Measurements from ENCODE around the gene MZT2B.
"Not testable (repeated sequence)": the region's sequence is repeated elsewhere in the genome, so short reads cannot be mapped to it uniquely, and the experiment has no call there.

The MZT2B gene

DNA sequence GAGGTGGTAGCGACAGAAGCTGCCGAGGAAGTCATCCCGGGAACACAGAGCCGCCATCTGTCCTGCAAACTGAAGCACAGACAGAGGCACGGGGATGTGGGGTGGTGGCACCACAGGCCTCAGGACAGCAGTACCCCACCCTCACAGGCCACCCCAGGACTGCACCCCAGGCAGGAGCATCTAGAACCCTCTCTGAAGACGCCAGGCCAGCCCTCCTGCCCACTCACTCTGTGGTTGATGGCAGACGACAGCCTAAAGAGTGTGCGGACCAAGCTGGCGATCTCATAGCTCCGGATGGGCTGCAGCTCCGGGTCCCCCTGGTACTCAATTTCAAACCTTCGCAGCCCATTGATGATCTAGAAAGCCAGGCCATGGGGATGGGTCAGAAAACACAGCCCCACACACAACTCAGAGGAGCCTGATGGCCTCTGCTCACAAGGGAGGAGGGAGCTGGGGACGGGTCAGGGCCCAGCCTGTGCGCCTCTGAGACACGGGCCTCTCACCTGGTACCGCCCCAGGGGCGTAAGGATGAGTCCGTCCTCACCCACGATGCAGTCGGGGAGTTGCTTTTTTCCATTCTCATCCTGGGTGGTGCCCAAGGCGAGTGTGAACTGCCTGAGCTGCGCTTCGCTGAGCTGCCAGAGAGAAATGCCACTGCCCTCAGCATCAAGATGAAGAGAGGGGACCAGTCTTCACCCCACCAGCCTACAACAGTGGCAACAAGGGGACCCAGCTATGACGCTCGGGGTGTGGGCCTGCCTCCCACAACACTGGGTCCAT lies 29.1 kb upstream of the MZT2B start:
- no peak for DNase-seq (ENCODE audit: low read depth in 1 of 2, low spot score in 1 of 2)
- Histone ChIP-seq H3K27me3 (ENCODE audit: insufficient read depth, poor library complexity, severe bottlenecking) (no peaks in the 10 kb centered on the region), H3K27ac (replicated peaks) (no peak overlapping the region), H3K4me3 (replicated peaks; ENCODE audit: insufficient read depth, low read length) (no peak overlapping the region)
- no peak for TF ChIP-seq SPI1 (IDR thresholded peaks at IDR 0.05; ENCODE audit: borderline replicate concordance, low read depth)
- no peak for TF ChIP-seq POLR2AphosphoS5 (IDR thresholded peaks at IDR 0.05; ENCODE audit: low read depth)
- TF ChIP-seq GABPA (IDR thresholded peaks at IDR 0.05; ENCODE audit: low read depth), result no peak

DNA sequence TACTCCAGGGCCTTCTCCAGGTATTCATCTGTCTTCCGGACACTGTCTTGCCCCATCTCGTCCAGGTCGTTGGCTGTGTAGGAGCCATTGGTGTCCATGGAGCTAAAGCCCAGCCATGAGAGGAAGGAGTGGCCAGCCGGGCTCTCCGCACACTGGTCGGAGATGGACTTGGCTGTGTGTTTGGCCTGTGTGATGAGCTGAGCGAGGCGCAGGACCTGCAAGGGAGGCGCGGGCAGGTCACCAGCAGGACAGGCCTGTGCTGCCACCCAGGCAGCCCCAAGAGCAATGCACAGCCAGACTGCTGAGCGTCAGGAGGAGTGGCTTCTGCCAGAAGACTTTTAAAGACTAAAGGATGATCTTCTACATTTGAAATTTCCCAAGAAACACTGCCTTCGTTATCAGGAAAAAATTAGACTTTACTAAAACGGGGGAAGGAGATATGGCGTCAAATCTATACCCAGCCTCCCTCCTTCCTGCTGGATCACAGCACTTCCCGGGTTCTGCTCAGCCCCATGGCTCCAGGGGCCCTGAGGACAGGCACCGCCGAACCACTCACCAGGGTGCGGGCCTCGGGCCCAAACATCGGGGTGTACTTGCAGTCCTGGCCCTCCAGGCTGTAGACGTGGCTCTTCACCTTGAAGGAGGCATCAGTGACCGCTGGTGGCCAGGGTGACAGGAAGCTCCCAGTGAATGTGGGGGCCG lies 28.2 kb upstream of the MZT2B start:
- DNase-seq (ENCODE audit: low read depth in 1 of 2, low spot score in 1 of 2); H3K27me3 ChIP-seq (ENCODE audit: insufficient read depth, poor library complexity, severe bottlenecking); H3K27ac ChIP-seq (replicated peaks); H3K4me3 ChIP-seq (replicated peaks; ENCODE audit: insufficient read depth, low read length): not testable (repeated sequence)

DNA sequence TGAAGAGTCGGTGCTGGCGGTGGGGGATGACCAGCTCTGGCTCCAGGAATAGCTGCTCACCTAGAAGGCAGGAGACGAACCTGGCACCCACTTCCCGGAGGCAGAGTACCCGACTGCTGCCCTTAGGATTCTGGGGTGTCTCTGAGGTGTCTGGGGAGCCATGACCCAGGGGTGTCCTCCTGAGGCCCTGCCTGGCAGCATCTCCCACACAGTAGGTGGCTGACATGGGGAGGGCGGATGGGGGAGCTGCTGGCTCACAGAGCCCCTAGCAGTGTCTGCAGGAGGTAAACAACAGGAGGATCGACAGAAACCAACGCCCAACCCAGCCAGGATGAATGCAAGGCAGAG lies 27.7 kb upstream of the MZT2B start:
- not testable (repeated sequence) for H3K27me3 ChIP-seq (ENCODE audit: insufficient read depth, poor library complexity, severe bottlenecking); H3K4me3 ChIP-seq (replicated peaks; ENCODE audit: insufficient read depth, low read length); H3K27ac ChIP-seq (replicated peaks); DNase-seq (ENCODE audit: low read depth in 1 of 2, low spot score in 1 of 2)

DNA sequence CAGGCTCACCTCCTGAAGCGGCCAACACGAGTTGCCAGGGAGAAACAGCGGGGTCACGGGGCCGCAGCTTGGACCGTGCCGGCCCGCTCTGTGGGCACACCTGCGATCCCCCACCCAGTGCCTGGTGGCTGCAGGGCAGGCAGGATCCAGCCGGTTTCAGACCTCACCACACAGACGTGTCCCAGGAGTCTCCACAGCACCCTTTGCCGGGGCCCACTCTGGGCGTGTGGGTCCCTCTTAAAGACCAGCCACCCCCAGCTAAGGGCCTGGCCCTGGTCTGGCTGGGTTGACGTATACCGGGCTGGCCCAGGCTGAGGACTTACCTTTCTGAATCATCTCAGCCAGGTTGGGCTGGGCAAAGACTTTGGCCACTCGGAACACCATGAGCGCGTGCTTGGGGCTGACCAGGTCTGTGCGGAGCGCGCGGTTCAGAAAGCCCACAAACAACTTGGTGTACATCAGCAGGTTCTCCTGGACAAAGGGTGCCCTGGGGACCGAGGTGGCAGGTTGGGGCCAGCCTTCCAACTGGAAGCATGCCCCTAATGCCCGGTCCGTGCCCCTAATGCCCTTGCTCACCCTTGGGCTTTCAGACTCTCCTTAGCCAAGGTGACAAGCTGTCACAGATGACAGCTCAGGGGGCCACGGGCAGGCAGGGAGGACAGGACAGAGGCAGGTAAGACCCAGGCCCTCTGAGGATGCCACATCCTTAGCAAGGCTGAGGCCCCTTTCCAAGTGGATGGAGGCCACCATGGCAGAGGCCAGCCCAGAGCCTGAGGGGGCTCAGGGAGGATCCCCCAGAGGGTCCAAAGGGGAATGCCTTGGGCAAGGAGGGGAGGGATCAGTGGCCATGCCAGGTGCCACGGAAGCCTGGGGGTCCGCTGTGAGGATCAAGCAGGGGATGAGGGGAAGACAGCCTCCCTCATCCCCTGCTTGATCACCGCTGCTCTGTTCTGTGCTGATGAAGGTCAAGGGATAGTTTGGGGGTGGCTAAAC lies 27.0 kb upstream of the MZT2B start:
- Histone ChIP-seq H3K27ac (replicated peaks) (no peak overlapping the region), H3K27me3 (ENCODE audit: insufficient read depth, poor library complexity, severe bottlenecking) (no peaks in the 10 kb centered on the region), H3K4me3 (replicated peaks; ENCODE audit: insufficient read depth, low read length) (no peak overlapping the region)
- TF ChIP-seq POLR2AphosphoS5 (IDR thresholded peaks at IDR 0.05; ENCODE audit: low read depth) (no peak), GABPA (IDR thresholded peaks at IDR 0.05; ENCODE audit: low read depth) (no peak), SPI1 (IDR thresholded peaks at IDR 0.05; ENCODE audit: borderline replicate concordance, low read depth) (no peak)
- TF ChIP-seq, protein P1, sequence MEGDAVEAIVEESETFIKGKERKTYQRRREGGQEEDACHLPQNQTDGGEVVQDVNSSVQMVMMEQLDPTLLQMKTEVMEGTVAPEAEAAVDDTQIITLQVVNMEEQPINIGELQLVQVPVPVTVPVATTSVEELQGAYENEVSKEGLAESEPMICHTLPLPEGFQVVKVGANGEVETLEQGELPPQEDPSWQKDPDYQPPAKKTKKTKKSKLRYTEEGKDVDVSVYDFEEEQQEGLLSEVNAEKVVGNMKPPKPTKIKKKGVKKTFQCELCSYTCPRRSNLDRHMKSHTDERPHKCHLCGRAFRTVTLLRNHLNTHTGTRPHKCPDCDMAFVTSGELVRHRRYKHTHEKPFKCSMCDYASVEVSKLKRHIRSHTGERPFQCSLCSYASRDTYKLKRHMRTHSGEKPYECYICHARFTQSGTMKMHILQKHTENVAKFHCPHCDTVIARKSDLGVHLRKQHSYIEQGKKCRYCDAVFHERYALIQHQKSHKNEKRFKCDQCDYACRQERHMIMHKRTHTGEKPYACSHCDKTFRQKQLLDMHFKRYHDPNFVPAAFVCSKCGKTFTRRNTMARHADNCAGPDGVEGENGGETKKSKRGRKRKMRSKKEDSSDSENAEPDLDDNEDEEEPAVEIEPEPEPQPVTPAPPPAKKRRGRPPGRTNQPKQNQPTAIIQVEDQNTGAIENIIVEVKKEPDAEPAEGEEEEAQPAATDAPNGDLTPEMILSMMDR (IDR thresholded peaks at IDR 0.05; ENCODE audit: insufficient read depth, low read length), result no peak
- TF ChIP-seq, protein P2, sequence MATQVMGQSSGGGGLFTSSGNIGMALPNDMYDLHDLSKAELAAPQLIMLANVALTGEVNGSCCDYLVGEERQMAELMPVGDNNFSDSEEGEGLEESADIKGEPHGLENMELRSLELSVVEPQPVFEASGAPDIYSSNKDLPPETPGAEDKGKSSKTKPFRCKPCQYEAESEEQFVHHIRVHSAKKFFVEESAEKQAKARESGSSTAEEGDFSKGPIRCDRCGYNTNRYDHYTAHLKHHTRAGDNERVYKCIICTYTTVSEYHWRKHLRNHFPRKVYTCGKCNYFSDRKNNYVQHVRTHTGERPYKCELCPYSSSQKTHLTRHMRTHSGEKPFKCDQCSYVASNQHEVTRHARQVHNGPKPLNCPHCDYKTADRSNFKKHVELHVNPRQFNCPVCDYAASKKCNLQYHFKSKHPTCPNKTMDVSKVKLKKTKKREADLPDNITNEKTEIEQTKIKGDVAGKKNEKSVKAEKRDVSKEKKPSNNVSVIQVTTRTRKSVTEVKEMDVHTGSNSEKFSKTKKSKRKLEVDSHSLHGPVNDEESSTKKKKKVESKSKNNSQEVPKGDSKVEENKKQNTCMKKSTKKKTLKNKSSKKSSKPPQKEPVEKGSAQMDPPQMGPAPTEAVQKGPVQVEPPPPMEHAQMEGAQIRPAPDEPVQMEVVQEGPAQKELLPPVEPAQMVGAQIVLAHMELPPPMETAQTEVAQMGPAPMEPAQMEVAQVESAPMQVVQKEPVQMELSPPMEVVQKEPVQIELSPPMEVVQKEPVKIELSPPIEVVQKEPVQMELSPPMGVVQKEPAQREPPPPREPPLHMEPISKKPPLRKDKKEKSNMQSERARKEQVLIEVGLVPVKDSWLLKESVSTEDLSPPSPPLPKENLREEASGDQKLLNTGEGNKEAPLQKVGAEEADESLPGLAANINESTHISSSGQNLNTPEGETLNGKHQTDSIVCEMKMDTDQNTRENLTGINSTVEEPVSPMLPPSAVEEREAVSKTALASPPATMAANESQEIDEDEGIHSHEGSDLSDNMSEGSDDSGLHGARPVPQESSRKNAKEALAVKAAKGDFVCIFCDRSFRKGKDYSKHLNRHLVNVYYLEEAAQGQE (IDR thresholded peaks at IDR 0.05; ENCODE audit: insufficient replicate concordance, low read depth), result no peak
- no peak for DNase-seq (ENCODE audit: low read depth in 1 of 2, low spot score in 1 of 2)

DNA sequence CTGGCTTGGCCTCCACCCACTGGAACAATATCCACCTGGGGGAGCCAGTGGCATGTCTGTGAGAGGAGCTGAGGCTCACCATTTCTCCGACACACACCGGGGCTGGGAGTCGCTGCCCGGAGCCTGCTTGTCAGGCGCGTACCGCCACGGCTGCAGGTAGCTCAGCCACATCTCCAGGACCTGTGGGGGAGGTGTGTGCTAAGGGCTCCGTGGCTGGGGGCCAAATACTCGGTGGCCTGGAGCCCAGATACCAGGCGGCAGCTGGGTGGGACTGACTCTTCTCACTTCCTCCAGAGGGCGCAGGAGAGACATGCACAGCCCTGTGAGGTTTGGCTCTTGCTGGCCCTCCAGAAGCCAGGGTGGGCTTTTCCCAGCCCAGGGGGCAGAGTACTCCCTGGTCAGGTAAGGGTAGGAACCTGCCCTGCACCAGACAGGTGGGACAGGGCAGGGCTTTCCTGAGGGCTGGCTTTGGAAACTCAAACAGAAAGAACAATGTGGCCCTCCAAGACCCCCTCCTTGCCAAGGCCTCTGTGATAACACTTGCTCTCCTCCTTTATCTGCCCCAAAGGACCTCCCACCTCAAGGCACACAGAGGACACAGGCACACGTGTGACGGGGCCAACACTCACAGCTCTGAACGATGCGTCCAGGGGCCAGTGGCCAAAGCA lies 26.0 kb upstream of the MZT2B start:
- not testable (repeated sequence) for H3K27me3 ChIP-seq (ENCODE audit: insufficient read depth, poor library complexity, severe bottlenecking); H3K27ac ChIP-seq (replicated peaks); H3K4me3 ChIP-seq (replicated peaks; ENCODE audit: insufficient read depth, low read length)
- TF ChIP-seq, protein P1 (IDR thresholded peaks at IDR 0.05; ENCODE audit: insufficient read depth, low read length), result peak; percentile 18
- DNase-seq (ENCODE audit: low read depth in 1 of 2, low spot score in 1 of 2), result peak in 1 of 2 experiments; percentile 24
